DND-41 (cell line): ENCODE results near the gene LHPP.

Source experiments
- CTCF ChIP-seq: IDR thresholded peaks from 2 replicates; pipeline ENCODE4 v1.5.1; 2012; ENCODE audit warnings: borderline replicate concordance, low read length, moderate library complexity, mild to moderate bottlenecking; ENCODE audit not compliant: poor library complexity, severe bottlenecking; ENCODE audit errors: extremely low read depth
- EZH2 ChIP-seq: IDR thresholded peaks from 3 replicates; pipeline ENCODE4 v1.6.1; 2012; ENCODE audit warnings: borderline replicate concordance, low read depth, mild to moderate bottlenecking, moderate library complexity, low read length, inconsistent platforms; ENCODE audit not compliant: severe bottlenecking

- TF ChIP-seq CTCF (no peak), EZH2 (no peak)
These were observed 140.5 kb downstream of the LHPP start for GRCh38 chr10:124602121-124602561.
